Coronary artery (tissue), 2 donors: ENCODE results near the gene MZT1.

Experiments used
- DNase-seq: peaks from one replicate; pipeline ENCODE4 v3.0.0-alpha.2; 2017; ENCODE audit warnings: low spot score
- H3K27ac ChIP-seq, 2 donors: fragments of 200-600 bp; sonication (generic); one replicate each; pipeline ENCODE4 v1.5.1; 2016 to 2019
- H3K4me3 ChIP-seq: fragments of 200-600 bp; sonication (generic); 2 replicates; pipeline ENCODE4 v1.5.1; 2016; ENCODE audit warnings: mild to moderate bottlenecking, moderate library complexity
- CTCF ChIP-seq: fragments of 200-600 bp; sonication (generic); IDR thresholded peaks from one replicate; pipeline ENCODE4 v1.5.1; 2019; ENCODE audit warnings: antibody characterized with exemption

The MZT1 gene

GRCh38 chr13:72689181-72689696, 38.2 kb downstream of the MZT1 start:
- TF ChIP-seq CTCF: no peak

GRCh38 chr13:72686766-72687165, 40.7 kb downstream of the MZT1 start:
- no peak overlapping the region for H3K27ac ChIP-seq
- no peak overlapping the region for H3K4me3 ChIP-seq
- no peak for TF ChIP-seq CTCF
- DNase-seq: no peak

More at GRCh38 chr13:72689181-72689696, 38.2 kb downstream of the MZT1 start:
- Histone ChIP-seq H3K4me3 (no peak overlapping the region), H3K27ac (no peak overlapping the region)
- no peak for DNase-seq

GRCh38 chr13:72680353-72680752, 47.1 kb downstream of the MZT1 start:
- Histone ChIP-seq H3K4me3 (no peak overlapping the region), H3K27ac (no peak overlapping the region)
- no peak for DNase-seq
- no peak for TF ChIP-seq CTCF

- no peak for DNase-seq
- H3K27ac ChIP-seq: no peak overlapping the region
- no peak for TF ChIP-seq CTCF
- H3K4me3 ChIP-seq: no peak overlapping the region
Observed at GRCh38 chr13:72678312-72678711, 49.1 kb downstream of the MZT1 start.

- no peak for TF ChIP-seq CTCF
- no peak overlapping the region for H3K4me3 ChIP-seq
- no peak for DNase-seq
- H3K27ac ChIP-seq: no peak overlapping the region
Observed at GRCh38 chr13:72677431-72677830, 50.0 kb downstream of the MZT1 start.

- TF ChIP-seq CTCF: no peak
- no peak overlapping the region for H3K27ac ChIP-seq
- no peak overlapping the region for H3K4me3 ChIP-seq
- no peak for DNase-seq
Observed at GRCh38 chr13:72666391-72666790, 61.0 kb downstream of the MZT1 start.

GRCh38 chr13:72662548-72662947, 64.9 kb downstream of the MZT1 start:
- Histone ChIP-seq H3K4me3 (no peak overlapping the region), H3K27ac (no peak overlapping the region)
- no peak for DNase-seq
- no peak for TF ChIP-seq CTCF
